B cell (primary cell): ENCODE data around the gene SFT2D1. TPM values are rescaled to one million over a fixed set of nuclear protein-coding genes. Genes with fewer than 3 reads are reported as not detected.

ENCODE experiments used
- ATAC-seq: fragments of 200-7000 bp; cut with Tn5 transposase; one replicate; pipeline ENCODE4 v1.10.0; 2021; ENCODE audit warnings: low read depth, mild to moderate bottlenecking, moderate number of reproducible peaks, moderate library complexity
- CTCF ChIA-PET: fragments of 350-600 bp; sonication (Branson Sonifier 250); formaldehyde crosslinking; loops from one replicate; lab custom pipeline; 2021; ENCODE audit warnings: antibody characterized with exemption, inconsistent platforms; lab: Charles Lee
- POLR2A ChIA-PET: fragments of 350-600 bp; sonication (Branson Sonifier 250); formaldehyde crosslinking; loops from one replicate; lab custom pipeline; 2021; ENCODE audit warnings: antibody characterized with exemption; lab: Charles Lee
- DNase-seq: peaks from one replicate; pipeline ENCODE4 v3.0.0; 2013
- H2AFZ ChIP-seq: 2 replicates; pipeline ENCODE4 v1.6.1; 2012; ENCODE audit warnings: mild to moderate bottlenecking, low read depth, low read length; ENCODE audit not compliant: insufficient read depth, poor library complexity, severe bottlenecking
- H3K27ac ChIP-seq, 2 donors: 1 replicate in 1 of 2; 2 replicates in 1 of 2; pipeline ENCODE4 v1.5.1; 2012 to 2013; ENCODE audit warnings: low read length in 2 of 2, mild to moderate bottlenecking in 2 of 2, moderate library complexity in 1 of 2
- H3K27me3 ChIP-seq, 4 experiments: fragments of 200-600 bp in 1 of 4; sonication (generic) in 1 of 4; replicated peaks in 1 of 4; 1 replicate in 2 of 4; 2 replicates in 2 of 4; pipeline versions ENCODE4 v1.6.1 to v1.7.0; 2013 to 2016; ENCODE audit warnings: low read length in 3 of 4, mild to moderate bottlenecking in 2 of 4, mixed read lengths in 1 of 4, moderate library complexity in 1 of 4; ENCODE audit not compliant: insufficient read depth in 4 of 4, control insufficient read depth in 3 of 4; ENCODE audit errors: control extremely low read depth in 1 of 4
- H3K36me3 ChIP-seq, 2 experiments: replicated peaks in 1 of 2; 1 replicate in 1 of 2; 2 replicates in 1 of 2; pipeline versions ENCODE4 v1.6.1 to v1.7.1; 2013; ENCODE audit warnings: low read length in 1 of 2; ENCODE audit not compliant: insufficient read depth in 2 of 2, control insufficient read depth in 1 of 2; ENCODE audit errors: control extremely low read depth in 1 of 2, extremely low read depth in 1 of 2
- H3K4me1 ChIP-seq, 2 donors: fragments of 200-600 bp in 1 of 2; sonication (generic) in 1 of 2; 1 replicate in 1 of 2; 2 replicates in 1 of 2; pipeline versions ENCODE4 v1.5.1 to v1.6.1; 2013 to 2017; ENCODE audit warnings: low read length in 2 of 2; ENCODE audit not compliant: control insufficient read depth in 2 of 2, insufficient read depth in 2 of 2
- H3K4me2 ChIP-seq: replicated peaks from 2 replicates; pipeline ENCODE3; 2012; ENCODE audit warnings: mild to moderate bottlenecking, low read depth, low read length; ENCODE audit not compliant: poor library complexity, severe bottlenecking
- H3K4me3 ChIP-seq, 5 experiments: fragments of 200-600 bp in 1 of 5; sonication (generic) in 1 of 5; 1 replicate in 3 of 5; 2 replicates in 2 of 5; pipeline versions ENCODE4 v1.5.1 to v1.7.0; 2011 to 2016; ENCODE audit warnings: low read length in 4 of 5, mild to moderate bottlenecking in 4 of 5, low read depth in 2 of 5, control low read depth in 1 of 5, moderate library complexity in 1 of 5; ENCODE audit not compliant: insufficient read depth in 1 of 5; ENCODE audit errors: control extremely low read depth in 1 of 5, extremely low read depth in 1 of 5
- H3K79me2 ChIP-seq: fragments of 200-600 bp; sonication (generic); one replicate; pipeline ENCODE4 v1.6.0; 2016; ENCODE audit warnings: low read length; ENCODE audit not compliant: control insufficient read depth, insufficient read depth
- H3K9ac ChIP-seq: fragments of 200-600 bp; sonication (generic); 2 replicates; pipeline ENCODE4 v1.6.1; 2017; ENCODE audit warnings: mild to moderate bottlenecking, low read length, moderate library complexity
- H3K9me3 ChIP-seq, 3 donors: one replicate each; pipeline versions ENCODE4 v1.6.1 to v1.7.1; 2013; ENCODE audit warnings: low read length in 2 of 3; ENCODE audit not compliant: control insufficient read depth in 2 of 3, insufficient read depth in 1 of 3; ENCODE audit errors: control extremely low read depth in 1 of 3
- H4K20me1 ChIP-seq: 2 replicates; pipeline ENCODE4 v1.6.0; 2012; ENCODE audit warnings: mild to moderate bottlenecking, low read length; ENCODE audit not compliant: insufficient read depth, control insufficient read depth, poor library complexity, severe bottlenecking
- H3K27ac Mint-ChIP-seq: one replicate; pipeline ENCODE4 v1.8.0; 2021; ENCODE audit warnings: mixed read lengths
- H3K27me3 Mint-ChIP-seq: one replicate; pipeline ENCODE4 v1.8.0; 2021; ENCODE audit warnings: mixed read lengths
- H3K4me1 Mint-ChIP-seq: one replicate; pipeline ENCODE4 v1.8.0; 2021; ENCODE audit warnings: mixed read lengths
- H3K4me3 Mint-ChIP-seq: one replicate; pipeline ENCODE4 v1.8.0; 2021; ENCODE audit warnings: mixed read lengths
- H3K9me3 Mint-ChIP-seq: one replicate; pipeline ENCODE4 v1.8.0; 2022; ENCODE audit warnings: mixed read lengths; ENCODE audit not compliant: insufficient read depth
- EZH2 ChIP-seq: IDR thresholded peaks from 2 replicates; pipeline ENCODE4 v1.6.1; 2012; ENCODE audit warnings: borderline replicate concordance, low read depth, mild to moderate bottlenecking, moderate library complexity, low read length; ENCODE audit not compliant: insufficient read depth, poor library complexity, severe bottlenecking
- WGBS: methylation state at CpG from one replicate; pipeline ENCODE4 v1.1.5; 2013; ENCODE audit warnings: missing lambda C conversion rate; ENCODE audit not compliant: insufficient coverage; 5-methylcytosine and 5-hydroxymethylcytosine counted together
- intact Hi-C: fragments of 100-400 bp; cut with micrococcal nuclease; formaldehyde crosslinking; loops from one replicate; pipeline ENCODE4 v1.10.0; 2022
- polyA plus RNA-seq: library from polyadenylated mRNA; depleted of rRNA; stranded (reverse); fragments of >200 nt; gene quantifications from 2 replicates; pipeline ENCODE4 v1.2.3, GENCODE V29; 2012
- total RNA-seq, 2 donors: library from RNA; stranded (reverse); fragments of 120-200 nt in 1 of 2; gene quantifications; 1 replicate in 1 of 2; 2 replicates in 1 of 2; pipeline versions ENCODE4 v1.2.3 to v1.2.4, GENCODE V29; 2013 to 2022
- TF ChIP-seq, protein P1 (sequence below): fragments of 200-600 bp; IDR thresholded peaks from one replicate; pipeline ENCODE4 v1.8.0; 2022; ENCODE audit warnings: antibody characterized with exemption, mild to moderate bottlenecking

The SFT2D1 gene
- total and polyA plus RNA-seq, 2 donors (not counting 1 experiment from before 2014, with no cell fraction given): 38.2 to 59.0 TPM

DNA sequence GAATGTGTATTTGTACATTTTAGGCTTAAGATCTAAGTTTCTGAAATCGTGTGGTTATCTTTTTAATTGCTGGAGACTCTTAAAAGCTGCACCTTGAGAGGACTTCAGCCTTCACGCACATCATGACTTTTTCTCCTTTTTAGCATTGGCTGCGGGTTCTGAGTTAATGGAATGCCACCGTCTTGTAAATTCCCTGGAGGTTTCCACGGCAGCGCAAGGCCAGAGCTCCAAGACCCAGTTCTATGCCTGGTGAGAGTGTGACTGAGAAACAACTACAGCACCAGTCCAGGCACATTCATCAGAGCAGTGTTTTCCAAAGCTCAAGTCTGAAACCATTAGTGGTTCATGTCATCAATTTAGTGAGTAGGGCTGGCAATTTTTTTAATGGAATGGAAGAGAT is 57.1 kb downstream of the SFT2D1 start:
- Mint-ChIP-seq H3K27ac (no peak overlapping the region), H3K4me3 (no peak overlapping the region), H3K27me3 (peaks cover 3% of the 10 kb centered on the region), H3K4me1 (peaks cover 19% of the 10 kb centered on the region), H3K9me3 (no peaks in the 10 kb centered on the region)
- TF ChIP-seq, protein P1, sequence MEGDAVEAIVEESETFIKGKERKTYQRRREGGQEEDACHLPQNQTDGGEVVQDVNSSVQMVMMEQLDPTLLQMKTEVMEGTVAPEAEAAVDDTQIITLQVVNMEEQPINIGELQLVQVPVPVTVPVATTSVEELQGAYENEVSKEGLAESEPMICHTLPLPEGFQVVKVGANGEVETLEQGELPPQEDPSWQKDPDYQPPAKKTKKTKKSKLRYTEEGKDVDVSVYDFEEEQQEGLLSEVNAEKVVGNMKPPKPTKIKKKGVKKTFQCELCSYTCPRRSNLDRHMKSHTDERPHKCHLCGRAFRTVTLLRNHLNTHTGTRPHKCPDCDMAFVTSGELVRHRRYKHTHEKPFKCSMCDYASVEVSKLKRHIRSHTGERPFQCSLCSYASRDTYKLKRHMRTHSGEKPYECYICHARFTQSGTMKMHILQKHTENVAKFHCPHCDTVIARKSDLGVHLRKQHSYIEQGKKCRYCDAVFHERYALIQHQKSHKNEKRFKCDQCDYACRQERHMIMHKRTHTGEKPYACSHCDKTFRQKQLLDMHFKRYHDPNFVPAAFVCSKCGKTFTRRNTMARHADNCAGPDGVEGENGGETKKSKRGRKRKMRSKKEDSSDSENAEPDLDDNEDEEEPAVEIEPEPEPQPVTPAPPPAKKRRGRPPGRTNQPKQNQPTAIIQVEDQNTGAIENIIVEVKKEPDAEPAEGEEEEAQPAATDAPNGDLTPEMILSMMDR: no peak
- TF ChIP-seq EZH2: no peak
- no peak for ATAC-seq
- Histone ChIP-seq H3K9ac (no peak overlapping the region), H3K4me2 (no peak overlapping the region), H2AFZ (no peak overlapping the region), H3K27me3 (no peaks in the 10 kb centered on the region), H3K27ac (no peak overlapping the region), H4K20me1 (no peaks in the 10 kb centered on the region), H3K36me3 (no peaks in the 10 kb centered on the region), H3K79me2 (no peaks in the 10 kb centered on the region), H3K4me1 (peaks cover 19 to 21% of the 10 kb centered on the region in 2 donors), H3K4me3 (no peak overlapping the region), H3K9me3 (peaks cover 0 to 10% (median 0%) of the 10 kb centered on the region in 3 donors)
- ChIA-PET CTCF (interaction anchor here (1.1 to 3.1 kb wide), 8 partner anchors 8 to 115 kb away, joined by 3 to 12 read pairs (median 4); no protein-coding TSS in a partner anchor), POLR2A (interaction anchor here (0.6 to 1.1 kb wide), 2 partner anchors 11 to 94 kb away, joined by 3 to 4 read pairs; no protein-coding TSS in a partner anchor)
- 98% methylated on average over 5 of the region's 6 CpGs for WGBS
- intact Hi-C loops: no loop called here
- DNase-seq: no peak

DNA sequence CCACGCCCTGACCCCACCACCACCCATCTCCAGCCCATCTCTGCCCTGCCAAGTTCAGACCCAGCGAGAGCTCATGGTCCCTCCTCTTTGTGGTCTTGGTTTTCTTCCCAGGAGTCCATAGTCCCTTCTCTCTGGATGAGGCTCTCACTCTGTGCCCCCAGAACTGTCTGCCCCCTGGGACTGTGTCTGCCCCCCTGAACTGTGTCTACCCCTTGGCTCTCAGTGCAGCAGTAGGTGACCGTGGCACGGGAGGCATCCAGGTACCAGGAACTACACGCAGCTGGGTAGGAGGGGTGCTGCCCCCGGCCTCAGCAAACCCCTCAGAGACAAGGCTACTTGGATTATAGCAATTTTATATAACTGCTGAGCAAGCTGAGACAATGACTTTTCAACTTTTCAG is 57.7 kb downstream of the SFT2D1 start:
- DNase-seq: no peak
- H3K4me3 ChIP-seq: no peak overlapping the region

More for the DNA sequence above, 57.7 kb downstream of the SFT2D1 start:
- ChIA-PET POLR2A (no interaction called here), CTCF (interaction anchor here (1.0 to 3.1 kb wide), 6 partner anchors 9 to 116 kb away, joined by 3 to 12 read pairs (median 6); no protein-coding TSS in a partner anchor)
- intact Hi-C loops: no loop called here
- H3K27me3 Mint-ChIP-seq: peaks cover 3% of the 10 kb centered on the region
- Histone ChIP-seq H3K9me3 (peaks cover 0 to 6% (median 0%) of the 10 kb centered on the region in 3 donors), H3K9ac (no peak overlapping the region), H4K20me1 (no peaks in the 10 kb centered on the region), H2AFZ (no peak overlapping the region), H3K27ac (no peak overlapping the region), H3K36me3 (no peaks in the 10 kb centered on the region), H3K4me2 (no peak overlapping the region), H3K4me1 (peaks cover 19 to 21% of the 10 kb centered on the region in 2 donors), H3K79me2 (no peaks in the 10 kb centered on the region), H3K27me3 (no peaks in the 10 kb centered on the region)
- peaks cover 19% of the 10 kb centered on the region for H3K4me1 Mint-ChIP-seq
- peak overlapping the region; percentile 26 for H3K27ac Mint-ChIP-seq
- H3K4me3 Mint-ChIP-seq: no peak overlapping the region
- 91% methylated on average over 3 of the region's 6 CpGs for WGBS
- no peak for ATAC-seq
- TF ChIP-seq, protein P1: no peak
- TF ChIP-seq EZH2: no peak
- H3K9me3 Mint-ChIP-seq: no peaks in the 10 kb centered on the region
